ENCODE results near the gene EVC2.

GRCh38 chr4:5696341-5696740, 12.0 kb downstream of the EVC2 start:
- TF ChIP-seq, protein P1, sequence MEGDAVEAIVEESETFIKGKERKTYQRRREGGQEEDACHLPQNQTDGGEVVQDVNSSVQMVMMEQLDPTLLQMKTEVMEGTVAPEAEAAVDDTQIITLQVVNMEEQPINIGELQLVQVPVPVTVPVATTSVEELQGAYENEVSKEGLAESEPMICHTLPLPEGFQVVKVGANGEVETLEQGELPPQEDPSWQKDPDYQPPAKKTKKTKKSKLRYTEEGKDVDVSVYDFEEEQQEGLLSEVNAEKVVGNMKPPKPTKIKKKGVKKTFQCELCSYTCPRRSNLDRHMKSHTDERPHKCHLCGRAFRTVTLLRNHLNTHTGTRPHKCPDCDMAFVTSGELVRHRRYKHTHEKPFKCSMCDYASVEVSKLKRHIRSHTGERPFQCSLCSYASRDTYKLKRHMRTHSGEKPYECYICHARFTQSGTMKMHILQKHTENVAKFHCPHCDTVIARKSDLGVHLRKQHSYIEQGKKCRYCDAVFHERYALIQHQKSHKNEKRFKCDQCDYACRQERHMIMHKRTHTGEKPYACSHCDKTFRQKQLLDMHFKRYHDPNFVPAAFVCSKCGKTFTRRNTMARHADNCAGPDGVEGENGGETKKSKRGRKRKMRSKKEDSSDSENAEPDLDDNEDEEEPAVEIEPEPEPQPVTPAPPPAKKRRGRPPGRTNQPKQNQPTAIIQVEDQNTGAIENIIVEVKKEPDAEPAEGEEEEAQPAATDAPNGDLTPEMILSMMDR (conservative IDR thresholded peaks at IDR 0.05; ENCODE audit: low read depth, low read length): no peak
- no peak for TF ChIP-seq EZH2 (IDR thresholded peaks at IDR 0.05; ENCODE audit: borderline replicate concordance, low read depth, low read length, poor library complexity, severe bottlenecking)
